Astrocyte of the cerebellum (primary cell): ENCODE results near the gene FASLG.

ENCODE experiments used
- DNase-seq: peaks from one replicate; pipeline ENCODE4 v3.0.0-alpha.2; 2011; ENCODE audit warnings: low read depth
- H3K4me3 ChIP-seq: 2 replicates; pipeline ENCODE4 v1.5.1; 2011; ENCODE audit warnings: mild to moderate bottlenecking, low read depth, low read length, moderate library complexity
- in situ Hi-C: cut with HindIII; loops from 2 replicates; pipeline ENCODE4 v1.10.0; 2017; ENCODE audit warnings: low sequenced_read_pairs
- TF ChIP-seq, protein P1 (sequence below): IDR thresholded peaks from 2 replicates; pipeline ENCODE4 v1.5.1; 2012; ENCODE audit warnings: low read length, low read depth, moderate library complexity, mild to moderate bottlenecking; ENCODE audit errors: missing control alignments

FASLG gene

DNA sequence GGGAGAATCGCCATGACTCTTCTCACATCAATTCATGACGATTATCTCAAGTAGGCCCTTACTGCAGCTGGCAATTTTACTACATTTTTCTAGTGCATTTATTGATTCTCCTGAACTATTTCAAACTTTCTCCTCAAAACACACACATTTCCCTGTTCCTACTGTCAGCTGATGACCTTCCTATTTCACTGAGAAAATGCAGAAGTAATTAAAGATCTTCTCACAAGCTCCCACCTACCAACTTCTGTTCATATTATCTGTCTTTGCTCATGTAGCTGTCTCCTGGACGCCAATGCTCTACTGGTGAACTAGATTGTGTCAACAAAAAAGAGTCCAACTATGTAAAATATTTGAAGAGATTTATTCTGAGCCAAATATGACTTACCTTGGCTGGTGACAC is 36.4 kb upstream of the FASLG start:
- TF ChIP-seq, protein P1, sequence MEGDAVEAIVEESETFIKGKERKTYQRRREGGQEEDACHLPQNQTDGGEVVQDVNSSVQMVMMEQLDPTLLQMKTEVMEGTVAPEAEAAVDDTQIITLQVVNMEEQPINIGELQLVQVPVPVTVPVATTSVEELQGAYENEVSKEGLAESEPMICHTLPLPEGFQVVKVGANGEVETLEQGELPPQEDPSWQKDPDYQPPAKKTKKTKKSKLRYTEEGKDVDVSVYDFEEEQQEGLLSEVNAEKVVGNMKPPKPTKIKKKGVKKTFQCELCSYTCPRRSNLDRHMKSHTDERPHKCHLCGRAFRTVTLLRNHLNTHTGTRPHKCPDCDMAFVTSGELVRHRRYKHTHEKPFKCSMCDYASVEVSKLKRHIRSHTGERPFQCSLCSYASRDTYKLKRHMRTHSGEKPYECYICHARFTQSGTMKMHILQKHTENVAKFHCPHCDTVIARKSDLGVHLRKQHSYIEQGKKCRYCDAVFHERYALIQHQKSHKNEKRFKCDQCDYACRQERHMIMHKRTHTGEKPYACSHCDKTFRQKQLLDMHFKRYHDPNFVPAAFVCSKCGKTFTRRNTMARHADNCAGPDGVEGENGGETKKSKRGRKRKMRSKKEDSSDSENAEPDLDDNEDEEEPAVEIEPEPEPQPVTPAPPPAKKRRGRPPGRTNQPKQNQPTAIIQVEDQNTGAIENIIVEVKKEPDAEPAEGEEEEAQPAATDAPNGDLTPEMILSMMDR, result no peak
- H3K4me3 ChIP-seq, result no peak overlapping the region
- in situ Hi-C loops, result no loop called here
- DNase-seq, result no peak

DNA sequence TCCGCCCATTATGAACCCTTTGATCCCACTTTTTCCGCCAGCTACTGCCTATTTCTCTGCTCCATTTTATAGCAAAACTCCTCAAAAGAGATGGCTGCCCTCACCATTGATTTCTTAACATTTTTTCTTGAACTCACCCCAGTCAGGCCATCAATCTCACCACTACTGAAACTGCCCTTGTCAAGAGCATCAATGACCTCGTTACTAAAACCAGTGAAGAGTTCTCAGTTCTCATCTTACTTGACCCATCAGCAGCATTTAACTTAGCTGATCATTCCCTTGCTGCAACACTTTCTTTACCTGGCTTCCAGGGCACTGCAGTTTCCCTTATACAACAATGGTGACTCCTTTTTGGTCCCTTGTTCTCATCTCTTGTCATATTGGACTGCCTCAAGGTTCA is 35.2 kb upstream of the FASLG start:
- TF ChIP-seq, protein P1, result no peak
- H3K4me3 ChIP-seq, result no peak overlapping the region
- no peak for DNase-seq
- in situ Hi-C loops, result no loop called here

DNA sequence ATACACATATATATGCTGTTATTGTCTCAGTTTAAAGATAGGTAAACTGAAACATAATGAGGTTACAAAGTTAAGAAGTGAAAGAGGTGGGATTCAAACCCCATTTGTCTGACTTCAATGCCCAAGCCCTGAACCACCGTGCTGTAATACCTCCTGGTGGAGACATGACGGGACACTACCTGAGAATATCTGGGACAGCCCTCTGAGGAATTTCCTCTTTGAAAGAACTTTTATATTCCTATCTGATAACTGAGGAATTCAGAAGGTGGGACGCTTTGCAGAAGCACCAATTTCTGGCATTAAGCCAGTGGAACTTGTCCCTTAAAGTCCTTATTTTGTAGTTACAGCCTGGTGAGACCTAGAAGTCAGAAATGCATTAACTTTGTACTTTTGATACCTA is 32.1 kb upstream of the FASLG start:
- in situ Hi-C loops, result no loop called here
- TF ChIP-seq, protein P1, result no peak

DNA sequence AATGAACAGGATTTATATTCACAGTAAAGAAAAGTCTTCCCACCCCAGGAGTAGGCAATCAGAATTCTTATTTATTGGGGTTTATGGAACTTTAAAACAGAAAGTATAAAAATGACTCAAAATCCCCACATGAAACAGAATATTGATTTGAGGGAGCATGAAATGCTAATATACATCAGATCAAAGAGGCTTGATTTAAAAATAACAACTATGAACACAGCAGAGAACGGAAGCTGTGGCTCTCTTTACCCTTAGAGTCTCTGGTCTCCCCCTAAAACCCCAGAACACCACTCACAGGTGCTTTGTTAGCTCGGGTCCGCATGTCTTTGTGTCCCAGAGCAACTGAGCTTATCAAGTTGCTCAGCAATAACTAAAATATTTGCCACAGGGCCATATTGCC is 31.2 kb upstream of the FASLG start:
- H3K4me3 ChIP-seq, result no peak overlapping the region
- no peak for DNase-seq
- in situ Hi-C loops, result no loop called here
- TF ChIP-seq, protein P1, result no peak

More for the DNA sequence above, 32.1 kb upstream of the FASLG start:
- H3K4me3 ChIP-seq, result no peak overlapping the region
- no peak for DNase-seq

DNA sequence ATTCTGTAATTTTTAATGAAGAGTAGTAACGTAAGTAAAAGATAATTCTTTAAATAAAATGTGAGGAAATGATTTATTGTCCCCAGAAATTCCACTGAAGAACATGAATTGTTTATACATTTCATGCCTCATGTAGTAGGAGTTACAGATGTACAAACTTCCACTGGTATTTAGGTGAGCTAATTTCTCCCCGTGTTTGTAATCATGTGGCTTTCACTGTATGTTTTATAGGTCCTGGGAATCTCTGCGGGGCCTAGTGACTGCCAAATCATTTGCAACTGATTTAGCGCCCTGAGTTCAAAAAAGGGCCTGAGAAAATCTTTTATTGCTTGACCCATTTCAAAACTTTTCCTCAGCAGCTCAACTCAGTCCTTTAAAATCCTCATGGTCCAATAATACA is 30.5 kb upstream of the FASLG start:
- no peak overlapping the region for H3K4me3 ChIP-seq
- TF ChIP-seq, protein P1, result no peak
- in situ Hi-C loops, result no loop called here
- no peak for DNase-seq

DNA sequence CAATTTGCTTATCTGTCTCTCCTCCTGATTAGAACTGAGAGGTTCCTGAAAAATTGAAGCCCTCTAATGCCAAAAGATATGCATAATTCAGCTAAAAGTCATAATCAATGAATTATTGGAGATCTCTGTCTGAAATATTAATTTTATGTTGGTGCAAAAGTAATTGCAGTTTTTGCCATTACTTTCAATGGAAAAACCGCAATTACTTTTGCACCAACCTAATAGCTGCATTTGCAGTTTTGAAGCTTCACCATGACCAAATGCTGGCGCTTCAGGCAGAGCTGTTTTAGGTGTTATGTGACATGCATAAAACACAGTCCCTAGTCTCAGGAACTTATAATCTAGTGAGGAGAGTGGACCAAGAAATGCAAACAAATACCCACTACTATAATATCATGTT is 29.7 kb upstream of the FASLG start:
- in situ Hi-C loops, result no loop called here
- DNase-seq, result no peak
- TF ChIP-seq, protein P1, result no peak

DNA sequence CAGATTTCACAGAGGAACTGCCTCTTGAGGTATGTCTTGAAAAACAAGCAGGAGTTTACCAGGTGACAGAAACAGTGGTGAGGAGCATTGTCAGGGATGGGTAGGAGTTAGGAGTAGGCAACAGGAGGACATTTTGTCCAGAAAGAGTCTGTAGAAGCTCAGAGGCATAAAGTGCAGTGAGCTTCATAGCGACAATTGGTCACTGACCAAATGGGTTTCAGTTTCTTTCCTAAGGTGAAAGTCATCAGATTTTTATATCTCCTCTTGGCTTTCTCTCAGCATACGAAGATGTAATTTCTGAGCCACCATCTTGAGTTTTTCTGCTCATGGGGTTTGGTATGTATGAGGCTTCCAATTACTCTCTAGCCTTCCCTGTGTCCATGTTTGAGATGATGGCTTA is 29.3 kb upstream of the FASLG start:
- H3K4me3 ChIP-seq, result no peak overlapping the region
- DNase-seq, result no peak
- TF ChIP-seq, protein P1, result no peak
- in situ Hi-C loops, result no loop called here

More for the DNA sequence above, 29.7 kb upstream of the FASLG start:
- no peak overlapping the region for H3K4me3 ChIP-seq
